WI38 (cell line): ENCODE data around the gene PKNOX2.

Experiments
- H3K4me3 ChIP-seq: 2 replicates; pipeline ENCODE4 v1.5.1; 2011; ENCODE audit warnings: low read depth, mild to moderate bottlenecking, control low read depth, low read length
- TF ChIP-seq, protein P1 (sequence below): IDR thresholded peaks from 2 replicates; pipeline ENCODE4 v1.5.1; 2012; ENCODE audit warnings: low read depth, mild to moderate bottlenecking, control low read depth, low read length

The PKNOX2 gene

DNA sequence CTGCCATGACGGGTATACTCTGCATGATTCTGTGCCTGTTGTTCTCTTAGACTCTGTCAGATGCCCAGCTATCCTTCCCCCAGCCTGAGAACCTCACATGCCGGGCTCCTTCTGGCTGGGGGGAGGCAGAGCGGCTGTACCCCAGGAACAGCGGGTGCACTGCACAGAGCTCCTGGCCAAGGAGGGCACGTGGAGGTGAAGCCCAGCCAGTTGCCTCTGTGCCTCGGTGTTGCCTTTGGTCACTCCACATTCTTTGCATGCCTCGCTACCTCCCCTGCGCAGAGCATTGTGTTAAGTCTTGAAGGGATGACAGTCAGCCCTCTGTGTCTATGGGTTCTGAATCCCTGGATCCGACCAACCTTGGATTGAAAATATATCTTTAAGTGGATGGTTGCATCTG is 253.8 kb downstream of the PKNOX2 start:
- H3K4me3 ChIP-seq: no peak overlapping the region
- TF ChIP-seq, protein P1, sequence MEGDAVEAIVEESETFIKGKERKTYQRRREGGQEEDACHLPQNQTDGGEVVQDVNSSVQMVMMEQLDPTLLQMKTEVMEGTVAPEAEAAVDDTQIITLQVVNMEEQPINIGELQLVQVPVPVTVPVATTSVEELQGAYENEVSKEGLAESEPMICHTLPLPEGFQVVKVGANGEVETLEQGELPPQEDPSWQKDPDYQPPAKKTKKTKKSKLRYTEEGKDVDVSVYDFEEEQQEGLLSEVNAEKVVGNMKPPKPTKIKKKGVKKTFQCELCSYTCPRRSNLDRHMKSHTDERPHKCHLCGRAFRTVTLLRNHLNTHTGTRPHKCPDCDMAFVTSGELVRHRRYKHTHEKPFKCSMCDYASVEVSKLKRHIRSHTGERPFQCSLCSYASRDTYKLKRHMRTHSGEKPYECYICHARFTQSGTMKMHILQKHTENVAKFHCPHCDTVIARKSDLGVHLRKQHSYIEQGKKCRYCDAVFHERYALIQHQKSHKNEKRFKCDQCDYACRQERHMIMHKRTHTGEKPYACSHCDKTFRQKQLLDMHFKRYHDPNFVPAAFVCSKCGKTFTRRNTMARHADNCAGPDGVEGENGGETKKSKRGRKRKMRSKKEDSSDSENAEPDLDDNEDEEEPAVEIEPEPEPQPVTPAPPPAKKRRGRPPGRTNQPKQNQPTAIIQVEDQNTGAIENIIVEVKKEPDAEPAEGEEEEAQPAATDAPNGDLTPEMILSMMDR: no peak

DNA sequence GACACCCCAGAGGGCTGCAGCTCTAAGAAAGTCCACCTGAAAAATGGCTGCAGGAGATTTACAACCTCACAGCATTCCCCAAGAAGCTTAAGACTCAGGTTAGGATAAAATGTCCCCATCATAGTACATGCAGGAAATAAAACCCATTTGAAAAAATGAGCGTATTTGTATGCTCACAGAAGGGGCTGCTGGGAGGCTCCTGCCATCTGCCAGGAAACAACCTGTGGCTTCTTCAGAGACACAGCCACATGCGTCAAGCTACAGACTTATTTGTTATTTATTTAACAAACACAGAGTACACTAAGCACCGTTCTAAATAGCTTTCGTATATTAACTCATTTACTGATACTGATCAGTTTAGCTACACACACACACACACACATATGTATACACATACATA is 258.1 kb downstream of the PKNOX2 start:
- TF ChIP-seq, protein P1: no peak
- no peak overlapping the region for H3K4me3 ChIP-seq

DNA sequence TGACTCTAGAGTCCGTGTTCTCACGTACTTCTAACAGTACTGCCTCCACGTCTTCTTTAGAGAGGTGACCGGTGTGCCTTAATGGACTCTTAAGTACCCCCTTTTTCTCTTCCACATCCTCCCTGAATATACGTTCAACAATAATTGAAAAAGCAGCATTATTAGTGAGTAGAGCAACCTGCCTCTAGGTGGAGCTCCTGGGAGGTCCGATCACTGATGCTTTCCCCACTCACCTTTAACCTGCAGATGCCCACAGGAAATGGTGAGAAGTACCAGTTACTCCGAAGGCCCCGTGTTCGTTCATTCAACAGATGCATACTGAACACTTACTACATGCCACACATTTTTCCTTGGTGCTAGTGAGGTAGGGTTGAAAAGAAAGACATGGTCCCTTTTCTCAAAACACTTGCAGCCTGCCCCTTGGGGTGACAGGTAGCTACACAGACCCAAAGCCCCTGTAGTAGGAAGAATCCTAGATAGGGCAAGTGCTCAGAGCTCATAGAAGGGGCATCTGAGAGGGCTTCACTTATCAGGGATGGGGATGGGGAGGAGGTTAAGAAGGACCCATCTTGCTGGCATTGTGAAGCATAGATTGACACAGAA is 258.8 kb downstream of the PKNOX2 start:
- TF ChIP-seq, protein P1: peak; percentile 33; the same call in 1 of the 2 replicates
- H3K4me3 ChIP-seq: no peak overlapping the region

DNA sequence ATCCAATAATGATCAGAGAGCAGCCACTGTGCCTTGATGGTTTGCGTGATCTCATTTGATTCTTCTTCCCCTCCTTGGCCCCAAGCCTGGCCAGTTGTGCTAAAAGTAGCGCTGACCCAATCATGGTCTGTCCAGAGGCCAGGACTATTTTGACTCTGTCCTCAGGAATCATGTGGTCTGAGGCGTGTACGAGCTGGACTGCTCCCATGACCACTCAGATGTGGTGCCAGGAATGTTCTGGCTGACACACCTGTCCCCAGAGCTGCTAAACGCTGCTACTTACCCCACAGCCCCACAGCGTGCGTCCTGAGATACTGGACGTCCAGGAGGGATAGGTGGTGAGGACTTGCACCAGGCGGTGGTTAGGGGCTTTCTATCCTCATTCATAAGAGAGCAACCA is 261.1 kb downstream of the PKNOX2 start:
- TF ChIP-seq, protein P1: no peak
- no peak overlapping the region for H3K4me3 ChIP-seq

DNA sequence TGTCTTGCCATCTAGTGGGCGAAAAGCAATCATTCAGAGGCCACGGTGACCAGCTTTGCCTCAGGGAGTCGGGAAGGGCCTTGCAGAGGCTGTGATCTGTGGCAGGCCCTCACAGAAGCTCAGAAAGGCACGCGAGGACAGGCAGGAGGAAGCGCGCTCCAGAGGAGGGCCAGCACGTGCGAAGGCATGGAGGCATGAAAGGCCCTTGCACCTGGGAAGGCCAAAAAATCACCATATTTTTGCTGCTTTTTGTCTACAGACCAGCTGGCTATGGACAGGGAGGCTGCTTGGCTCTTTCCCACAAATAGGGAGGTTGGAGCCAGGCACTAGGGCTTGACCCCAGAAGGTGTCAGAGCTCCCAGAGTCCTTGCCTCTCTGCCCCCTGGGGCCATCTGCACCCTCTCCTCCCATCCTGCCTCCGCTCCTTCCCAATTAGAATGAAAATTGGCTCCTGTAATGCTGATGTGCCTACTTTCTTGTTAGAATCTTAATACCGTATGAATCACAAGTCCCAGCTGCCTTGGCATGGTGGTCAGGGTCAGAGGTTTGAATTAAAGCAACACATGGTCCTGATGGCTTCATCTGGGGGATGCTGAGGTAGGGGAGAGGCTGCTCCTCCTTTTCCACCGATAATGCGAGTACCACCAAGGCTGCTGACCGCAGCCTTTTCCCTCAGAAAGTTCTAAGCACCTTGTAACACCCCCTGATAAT is 262.4 kb downstream of the PKNOX2 start:
- TF ChIP-seq, protein P1: no peak

DNA sequence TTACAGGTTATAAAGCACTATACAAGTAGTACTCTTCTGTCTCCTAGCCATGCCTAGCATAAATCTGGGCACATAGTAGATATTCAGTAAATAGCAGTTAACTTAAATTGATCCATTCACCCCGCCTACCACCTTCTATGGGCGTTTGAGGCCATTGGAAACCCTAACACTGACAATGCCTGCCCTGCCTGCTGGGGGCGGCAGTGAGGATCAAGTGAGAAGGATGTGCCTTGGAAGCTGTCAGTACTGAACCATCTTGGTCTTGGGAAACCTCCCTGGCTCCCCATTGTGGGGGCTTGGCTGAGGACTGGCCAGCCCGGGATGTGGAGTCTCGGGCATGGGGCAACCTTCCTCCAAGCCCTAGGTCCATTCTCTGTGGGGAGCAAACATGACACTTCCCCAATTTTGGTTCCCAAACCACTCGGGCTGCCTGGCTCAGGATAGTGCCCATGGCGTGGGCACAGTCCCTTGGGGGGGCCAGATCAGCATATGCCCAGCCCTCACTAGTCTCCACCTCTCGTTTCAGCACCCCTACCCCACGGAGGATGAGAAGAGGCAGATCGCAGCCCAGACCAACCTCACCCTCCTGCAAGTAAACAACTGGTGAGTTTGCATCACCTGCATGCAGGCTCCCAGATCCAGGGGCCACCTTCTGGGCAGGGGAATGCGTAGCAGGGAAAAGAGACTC is 264.1 kb downstream of the PKNOX2 start:
- no peak overlapping the region for H3K4me3 ChIP-seq
- TF ChIP-seq, protein P1: no peak

More for the DNA sequence above, 262.4 kb downstream of the PKNOX2 start:
- no peak overlapping the region for H3K4me3 ChIP-seq

DNA sequence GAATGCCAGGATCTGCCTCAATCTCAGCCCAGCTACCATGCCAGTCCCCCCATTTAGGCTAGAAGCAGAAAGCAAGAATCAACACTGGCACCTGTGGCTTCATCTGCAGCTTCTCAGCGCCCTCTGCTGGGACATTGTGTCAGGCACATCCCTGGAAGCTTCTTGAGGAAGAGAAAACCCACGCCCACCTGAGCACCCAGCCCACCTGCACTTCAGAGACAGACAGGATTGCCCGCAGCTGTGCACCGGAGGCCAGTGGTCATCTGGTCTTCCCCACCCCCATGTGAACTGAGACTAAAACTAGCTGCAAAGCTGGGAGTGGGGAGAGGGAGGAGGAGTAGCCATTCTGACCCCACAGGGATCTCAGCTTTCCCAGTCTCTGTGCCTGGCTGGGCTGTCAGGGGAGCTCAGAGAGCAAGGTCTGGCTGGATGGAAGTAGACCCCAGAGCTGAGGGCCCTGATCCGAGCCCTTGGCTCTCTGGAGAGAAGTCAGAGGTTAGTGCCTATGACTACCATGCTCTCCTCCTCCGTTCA is 264.7 kb downstream of the PKNOX2 start:
- H3K4me3 ChIP-seq: no peak overlapping the region

More for the DNA sequence above, 264.7 kb downstream of the PKNOX2 start:
- TF ChIP-seq, protein P1: peak; percentile 85
